IPS-18c (cell line): ENCODE measurements around the gene GEMIN5.

ENCODE experiments used
- H3K4me3 ChIP-seq: 2 replicates; pipeline ENCODE4 v1.7.0; 2013; ENCODE audit warnings: low read depth, mild to moderate bottlenecking, low read length, moderate library complexity; ENCODE audit not compliant: insufficient read depth
- H3K9me3 ChIP-seq: one replicate; pipeline ENCODE4 v1.6.1; 2013; ENCODE audit warnings: mild to moderate bottlenecking, low read length, moderate library complexity; ENCODE audit not compliant: control insufficient read depth, insufficient read depth

Gene GEMIN5

GRCh38 chr5:154842689-154843530 lies 95.1 kb downstream of the GEMIN5 start:
- H3K9me3 ChIP-seq = no peaks in the 10 kb centered on the region
- no peak overlapping the region for H3K4me3 ChIP-seq

GRCh38 chr5:154841273-154841661 lies 96.7 kb downstream of the GEMIN5 start:
- H3K4me3 ChIP-seq = no peak overlapping the region
- H3K9me3 ChIP-seq = no peaks in the 10 kb centered on the region

GRCh38 chr5:154840435-154841272 lies 97.4 kb downstream of the GEMIN5 start:
- H3K4me3 ChIP-seq = no peak overlapping the region
- H3K9me3 ChIP-seq = no peaks in the 10 kb centered on the region
